ENCODE results near the gene TANK. TPM values are rescaled to one million over a fixed set of nuclear protein-coding genes. Genes with fewer than 3 reads are reported as not detected.

TANK gene
- total RNA-seq, 2 experiments from 2014 or later = 43.4 to 64.9 TPM

GRCh38 chr2:161165811-161166210 lies 5.6 kb downstream of the TANK start:
- H3K4me1 ChIP-seq (ENCODE audit: insufficient read depth, low read length, poor library complexity, severe bottlenecking) = peaks cover 49% of the 10 kb centered on the region
- TF ChIP-seq CTCF (conservative IDR thresholded peaks at IDR 0.05; ENCODE audit: low read length) (no peak), EZH2phosphoT487 (IDR thresholded peaks at IDR 0.05; ENCODE audit: borderline replicate concordance, low read depth, low read length) (no peak)
- no peaks in the 10 kb centered on the region for H3K9me2 ChIP-seq (ENCODE audit: insufficient read depth, low read length)
- H3K27ac ChIP-seq (ENCODE audit: low read depth, low read length, poor library complexity, severe bottlenecking) = no peak overlapping the region
- H3K9me3 ChIP-seq (ENCODE audit: low read length) = no peaks in the 10 kb centered on the region
- peaks cover 6% of the 10 kb centered on the region for H4K20me1 ChIP-seq (ENCODE audit: insufficient read depth, low read length)
- intact Hi-C loops (cut with micrococcal nuclease; ENCODE audit: unreplicated experiment) = loop anchor here (1.0 to 10.0 kb wide), 2 partner anchors 70 to 461 kb away; no protein-coding TSS in a partner anchor
- ChIA-PET POLR2A (interaction anchor here (0.7 to 1.2 kb wide), 2 partner anchors 10 to 85 kb away, joined by 3 to 5 read pairs; no protein-coding TSS in a partner anchor), CTCF (ENCODE audit: unreplicated experiment) (no interaction called here)
- H2AFZ ChIP-seq (ENCODE audit: low read length) = no peak overlapping the region
- DNase-seq (ENCODE audit: low spot score) = no peak
- H3K4me2 ChIP-seq (ENCODE audit: low read length) = no peak overlapping the region
- no peak overlapping the region for H3K4me3 ChIP-seq (ENCODE audit: low read depth, low read length, poor library complexity, severe bottlenecking)
- BruUV-seq (replicated peaks) = no TSS peak
- H3K36me3 ChIP-seq (ENCODE audit: insufficient read depth, low read length) = peaks cover 33% of the 10 kb centered on the region
- peaks cover 32% of the 10 kb centered on the region for H3K79me2 ChIP-seq (ENCODE audit: insufficient read depth, low read depth, low read length)

DNA sequence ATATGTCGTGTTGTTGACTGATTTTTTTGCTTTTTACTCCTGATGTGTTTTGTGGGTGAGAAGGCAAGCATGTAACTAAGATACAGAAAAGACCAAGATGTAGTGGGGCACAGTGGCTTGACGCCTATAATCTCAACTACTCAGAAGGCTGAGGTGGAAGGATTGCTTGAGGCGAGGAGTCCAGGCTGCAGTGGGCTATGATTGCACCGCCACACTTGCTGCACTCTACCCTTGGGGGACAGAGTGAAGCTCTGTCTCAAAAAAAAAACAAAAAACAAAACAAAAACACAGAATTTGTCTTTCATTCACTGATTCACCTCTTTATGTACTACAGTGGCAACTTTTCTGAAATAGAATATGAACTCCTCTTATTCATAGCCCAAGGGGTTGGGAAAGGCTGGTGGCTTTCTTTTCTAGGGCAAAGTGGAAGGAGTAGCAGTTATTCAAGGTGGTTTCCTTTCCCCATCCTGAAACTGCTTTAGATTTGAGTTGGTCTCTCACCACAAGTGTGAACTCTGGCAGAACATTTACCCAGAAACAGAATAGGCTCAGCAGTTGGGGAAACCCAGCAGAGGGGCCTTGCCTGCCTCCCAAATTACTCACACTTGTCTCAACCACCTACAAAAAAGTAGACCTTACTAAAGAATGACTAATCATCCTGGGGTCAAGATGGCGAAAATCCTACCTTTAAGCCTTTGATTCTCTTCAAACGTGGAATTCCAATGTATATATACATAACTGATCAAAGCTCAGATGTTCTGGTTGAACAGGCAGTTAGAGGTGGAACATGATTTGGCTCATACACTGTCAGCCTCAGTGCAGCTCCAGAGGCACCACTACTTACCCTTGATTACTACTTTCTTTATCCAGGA lies 6.5 kb downstream of the TANK start:
- no TSS peak for BruUV-seq (replicated peaks)
- Histone ChIP-seq H2AFZ (ENCODE audit: low read length) (no peak overlapping the region), H3K27ac (ENCODE audit: low read depth, low read length, poor library complexity, severe bottlenecking) (no peak overlapping the region), H3K9me2 (ENCODE audit: insufficient read depth, low read length) (no peaks in the 10 kb centered on the region), H3K4me3 (ENCODE audit: low read depth, low read length, poor library complexity, severe bottlenecking) (no peak overlapping the region), H4K20me1 (ENCODE audit: insufficient read depth, low read length) (no peaks in the 10 kb centered on the region; the same call in 1 of the 2 replicates), H3K9me3 (ENCODE audit: low read length) (no peaks in the 10 kb centered on the region), H3K4me1 (ENCODE audit: insufficient read depth, low read length, poor library complexity, severe bottlenecking) (peaks cover 54% of the 10 kb centered on the region), H3K79me2 (ENCODE audit: insufficient read depth, low read depth, low read length) (peaks cover 22% of the 10 kb centered on the region), H3K4me2 (ENCODE audit: low read length) (no peak overlapping the region), H3K36me3 (ENCODE audit: insufficient read depth, low read length) (peaks cover 33% of the 10 kb centered on the region)
- no peak for TF ChIP-seq EZH2phosphoT487 (IDR thresholded peaks at IDR 0.05; ENCODE audit: borderline replicate concordance, low read depth, low read length)
- no peak for TF ChIP-seq CTCF (conservative IDR thresholded peaks at IDR 0.05; ENCODE audit: low read length)
- DNase-seq (ENCODE audit: low spot score) = no peak
- ChIA-PET CTCF (ENCODE audit: unreplicated experiment) (no interaction called here), POLR2A (interaction anchor here (1.2 kb wide), 1 partner anchor 9 kb away, joined by 5 read pairs; no protein-coding TSS in a partner anchor)
- intact Hi-C loops (cut with micrococcal nuclease; ENCODE audit: unreplicated experiment) = loop anchor here (1.0 to 10.0 kb wide), 2 partner anchors 70 to 462 kb away; no protein-coding TSS in a partner anchor

Measured in OCI-LY7 (cell line).